Peyer's patch (tissue), 4 donors: ENCODE measurements around the gene TVP23C. TPM values are rescaled to one million over a fixed set of nuclear protein-coding genes. Genes with fewer than 3 reads are reported as not detected.
A peak's percentile ranks its signal among the peaks of the same experiment; 100 is the strongest.

Experiments used
- DNase-seq, 3 donors: peaks; one replicate each; pipeline ENCODE4 v3.0.0-alpha.2; 2017 to 2019
- H3K27ac ChIP-seq, 4 donors: fragments of 200-600 bp; sonication (generic); one replicate each; pipeline ENCODE4 v1.5.1; 2016 to 2019
- H3K27me3 ChIP-seq, 2 donors: fragments of 200-600 bp; sonication (generic); one replicate each; pipeline ENCODE4 v1.5.1; 2019
- H3K36me3 ChIP-seq, 3 donors: fragments of 200-600 bp; sonication (generic); one replicate each; pipeline ENCODE4 v1.5.1; 2016 to 2019
- H3K4me1 ChIP-seq, 4 donors: fragments of 200-600 bp; sonication (generic); one replicate each; pipeline ENCODE4 v1.5.1; 2016 to 2019
- H3K4me3 ChIP-seq, 4 donors: fragments of 200-600 bp; sonication (generic); 1 replicate in 3 of 4; 2 replicates in 1 of 4; pipeline ENCODE4 v1.5.1; 2016 to 2019; ENCODE audit warnings: mild to moderate bottlenecking in 1 of 4
- H3K9me3 ChIP-seq, 4 donors: fragments of 200-600 bp; sonication (generic); one replicate each; pipeline ENCODE4 v1.5.1; 2016 to 2019; ENCODE audit warnings: mild to moderate bottlenecking in 1 of 4
- CTCF ChIP-seq, 6 experiments: fragments of 450-650 bp in 4 of 6; fragments of 200-600 bp in 2 of 6; sonication (generic) in 1 of 6; IDR thresholded peaks; one replicate each; pipeline ENCODE4 v1.5.1; 2017 to 2019; ENCODE audit warnings: antibody characterized with exemption in 6 of 6, mild to moderate bottlenecking in 3 of 6, moderate library complexity in 1 of 6
- POLR2A ChIP-seq, 2 donors: fragments of 450-650 bp; IDR thresholded peaks; one replicate each; pipeline ENCODE4 v1.5.1; 2017; ENCODE audit warnings: antibody characterized with exemption in 2 of 2, mild to moderate bottlenecking in 2 of 2, moderate library complexity in 2 of 2
- total RNA-seq, 4 donors: library from RNA; depleted of rRNA; stranded (reverse); fragments of >200 nt; gene quantifications; one replicate each; pipeline ENCODE4 v1.1.0, GENCODE V29; 2016

The TVP23C gene
- total RNA-seq, 4 donors from 2014 or later, result 17.3 to 53.2 (median 31.0) TPM

- Histone ChIP-seq H3K4me1 (peaks cover 0 to 8% (median 0%) of the 10 kb centered on the region in 4 donors), H3K36me3 (peaks cover 0 to 6% (median 0%) of the 10 kb centered on the region in 3 donors), H3K27me3 (no peaks in the 10 kb centered on the region), H3K27ac (peak overlapping the region in 3 of 4 donors; percentile 18 to 57 (median 25)), H3K4me3 (no peak overlapping the region), H3K9me3 (no peaks in the 10 kb centered on the region)
- no peak for TF ChIP-seq CTCF (IDR thresholded peaks at IDR 0.05)
- no peak for TF ChIP-seq POLR2A (IDR thresholded peaks at IDR 0.05)
- DNase-seq, result no peak
Measured at GRCh38 chr17:15513058-15513791, 50.1 kb downstream of the TVP23C start.

GRCh38 chr17:15512071-15512709, 51.1 kb downstream of the TVP23C start:
- Histone ChIP-seq H3K9me3 (no peaks in the 10 kb centered on the region), H3K27ac (peak overlapping the region in 1 of 4 donors; percentile 57), H3K4me3 (no peak overlapping the region), H3K27me3 (no peaks in the 10 kb centered on the region), H3K36me3 (peaks cover 0 to 6% (median 0%) of the 10 kb centered on the region in 3 donors), H3K4me1 (peaks cover 0 to 8% (median 0%) of the 10 kb centered on the region in 4 donors)
- TF ChIP-seq CTCF (IDR thresholded peaks at IDR 0.05) (no peak), POLR2A (IDR thresholded peaks at IDR 0.05) (no peak)
- no peak for DNase-seq

GRCh38 chr17:15511142-15511541, 52.1 kb downstream of the TVP23C start:
- no peak for DNase-seq
- Histone ChIP-seq H3K4me3 (no peak overlapping the region), H3K27me3 (no peaks in the 10 kb centered on the region), H3K9me3 (no peaks in the 10 kb centered on the region), H3K36me3 (peaks cover 0 to under 1% (median 0%) of the 10 kb centered on the region in 3 donors), H3K27ac (no peak overlapping the region), H3K4me1 (peaks cover 0 to 8% (median 0%) of the 10 kb centered on the region in 4 donors)
- TF ChIP-seq CTCF (IDR thresholded peaks at IDR 0.05), result no peak
- no peak for TF ChIP-seq POLR2A (IDR thresholded peaks at IDR 0.05)

GRCh38 chr17:15510361-15510760, 52.9 kb downstream of the TVP23C start:
- DNase-seq, result no peak
- Histone ChIP-seq H3K36me3 (no peaks in the 10 kb centered on the region), H3K4me3 (no peak overlapping the region), H3K27ac (no peak overlapping the region), H3K4me1 (peaks cover 0 to 8% (median 0%) of the 10 kb centered on the region in 4 donors), H3K27me3 (no peaks in the 10 kb centered on the region), H3K9me3 (no peaks in the 10 kb centered on the region)
- TF ChIP-seq CTCF (IDR thresholded peaks at IDR 0.05) (no peak), POLR2A (IDR thresholded peaks at IDR 0.05) (no peak)

- Histone ChIP-seq H3K36me3 (no peaks in the 10 kb centered on the region), H3K4me3 (no peak overlapping the region), H3K27me3 (no peaks in the 10 kb centered on the region), H3K9me3 (no peaks in the 10 kb centered on the region), H3K4me1 (no peaks in the 10 kb centered on the region), H3K27ac (no peak overlapping the region)
- no peak for DNase-seq
- TF ChIP-seq POLR2A (IDR thresholded peaks at IDR 0.05) (no peak), CTCF (IDR thresholded peaks at IDR 0.05) (no peak)
Measured at GRCh38 chr17:15509095-15509494, 54.2 kb downstream of the TVP23C start.
